Suppressor macrophage treated with lipopolysaccharide for 4 hours (primary cell): ENCODE measurements around the gene ULK4.
"Not testable (repeated sequence)": the region's sequence is repeated elsewhere in the genome, so short reads cannot be mapped to it uniquely, and the experiment has no call there.

Experiments
- DNase-seq: peaks from one replicate; pipeline ENCODE4 v3.0.0-alpha.2; 2020

ULK4 gene

DNA sequence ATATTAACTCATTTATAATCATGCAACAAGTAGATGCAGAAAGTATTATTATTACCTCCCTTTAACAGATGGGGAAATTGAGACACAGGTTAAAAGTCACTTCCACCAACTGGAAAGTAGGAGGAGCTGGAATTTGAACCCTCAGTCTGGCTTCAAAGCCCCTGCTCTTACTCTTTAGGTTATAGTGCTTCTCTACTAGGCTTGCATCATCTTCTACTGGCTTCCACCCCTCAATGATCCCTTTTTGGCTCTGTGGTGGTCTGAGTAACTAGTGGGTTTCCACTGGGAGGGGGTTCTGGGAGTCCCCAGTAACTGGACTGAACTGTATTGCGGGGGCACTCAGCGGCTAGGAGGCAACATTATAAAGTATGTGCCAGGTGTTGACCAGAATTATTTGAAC lies 671.6 kb downstream of the ULK4 start:
- DNase-seq = no peak

DNA sequence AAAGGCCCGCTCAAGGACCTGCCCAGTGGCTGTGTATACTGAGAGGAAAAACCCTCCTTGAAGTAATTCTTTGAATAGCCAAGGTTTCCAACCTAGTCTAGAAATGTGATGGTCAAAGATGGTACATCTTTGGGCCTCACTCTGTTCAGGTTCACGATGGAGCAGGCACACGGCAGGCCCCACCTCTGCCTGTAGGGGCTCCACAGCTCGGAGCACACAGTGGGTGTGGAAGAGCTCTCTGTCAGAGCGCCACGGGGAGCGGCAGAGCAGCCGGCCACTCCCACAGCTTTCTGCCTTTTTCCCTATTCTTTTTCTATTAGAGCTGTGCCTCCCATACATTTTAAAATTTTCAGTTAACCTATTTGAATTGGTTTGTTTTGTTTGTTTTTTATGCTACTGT lies 673.1 kb downstream of the ULK4 start:
- DNase-seq = no peak

DNA sequence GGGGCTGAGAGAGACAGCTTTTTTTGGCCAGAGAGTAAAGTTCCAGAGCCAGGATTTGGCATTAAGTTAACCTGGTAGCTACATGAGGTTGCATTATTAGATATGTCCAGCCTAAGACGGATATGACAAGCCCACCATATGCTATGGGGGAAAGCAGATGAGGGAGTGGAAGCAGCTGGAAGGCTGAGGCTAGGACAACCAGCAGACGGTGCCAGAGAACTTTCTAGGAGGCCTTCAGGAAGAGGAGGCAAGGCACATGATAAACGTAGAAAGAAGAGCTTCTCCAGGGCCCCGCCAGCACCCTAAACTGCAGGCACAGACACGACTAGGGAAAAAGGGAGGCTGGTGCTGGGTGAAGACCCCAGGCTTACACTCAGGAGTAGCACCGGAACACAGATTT lies 675.6 kb downstream of the ULK4 start:
- no peak for DNase-seq

DNA sequence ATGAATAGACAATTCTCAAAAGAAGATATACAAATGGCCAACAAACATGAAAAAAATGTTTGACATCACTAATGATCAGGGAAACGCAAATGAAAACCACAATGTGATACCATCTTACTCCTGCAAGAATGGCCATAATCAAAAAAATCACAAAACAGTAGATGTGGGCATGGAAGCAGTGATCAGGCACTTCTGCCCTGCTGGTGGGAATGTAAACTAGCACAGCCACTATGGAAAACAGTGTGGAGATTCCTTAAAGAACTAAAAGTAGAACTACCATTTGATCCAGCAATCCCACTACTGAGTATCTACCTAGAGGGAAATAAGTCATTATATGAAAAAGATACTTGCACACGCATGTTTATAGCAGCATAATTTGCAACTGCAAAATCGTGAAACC lies 677.0 kb downstream of the ULK4 start:
- DNase-seq = not testable (repeated sequence)

DNA sequence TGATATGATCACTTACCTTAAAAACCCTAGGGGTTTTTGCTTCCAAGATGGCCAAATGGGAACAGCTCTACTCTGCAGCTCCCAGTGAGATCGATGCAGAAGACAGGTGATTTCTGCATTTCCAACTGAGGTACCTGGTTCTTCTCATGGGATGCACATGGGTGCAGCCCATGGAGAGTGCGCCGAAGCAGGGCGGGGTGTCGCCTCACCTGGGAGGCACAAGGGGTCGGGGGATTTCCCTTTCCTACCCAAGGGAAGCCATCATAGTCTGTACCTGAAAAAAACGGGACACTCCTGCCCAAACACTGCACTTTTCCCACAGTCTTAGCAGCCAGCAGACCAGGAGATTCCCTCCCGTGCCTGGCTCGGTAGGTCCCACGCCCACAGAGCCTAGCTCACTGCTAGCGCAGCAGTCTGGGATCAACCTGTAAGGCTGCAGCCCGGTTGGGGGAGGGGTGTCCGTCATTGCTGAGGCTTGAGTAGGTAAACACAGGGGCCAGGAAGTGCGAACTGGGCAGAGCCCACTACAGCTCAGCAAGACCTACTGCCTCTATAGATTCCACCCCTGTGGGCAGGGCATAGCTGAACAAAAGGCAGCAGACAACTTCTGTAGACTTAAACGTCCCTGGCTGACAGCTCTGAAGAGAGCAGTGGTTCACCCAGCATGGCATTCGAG lies 684.0 kb downstream of the ULK4 start:
- DNase-seq = no peak

DNA sequence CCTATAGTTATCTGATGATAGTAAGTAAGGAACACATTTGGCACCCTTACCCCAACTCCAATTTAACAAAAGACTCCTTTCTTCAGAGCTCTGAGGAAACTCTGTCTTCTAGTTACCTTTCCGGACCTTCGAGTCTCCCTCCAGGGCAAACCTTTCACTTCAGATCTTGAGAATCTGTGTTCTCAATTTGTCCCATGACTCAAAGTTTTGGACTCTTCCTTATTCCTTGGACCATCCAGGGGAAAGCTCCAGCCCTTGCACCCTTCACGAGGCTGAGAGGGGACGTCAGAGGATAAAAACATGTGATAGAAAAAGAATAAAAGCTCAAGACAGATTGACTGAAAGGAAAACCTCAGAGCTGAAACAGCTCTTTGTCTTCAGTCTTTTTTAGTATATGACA lies 685.7 kb downstream of the ULK4 start:
- DNase-seq = no peak

DNA sequence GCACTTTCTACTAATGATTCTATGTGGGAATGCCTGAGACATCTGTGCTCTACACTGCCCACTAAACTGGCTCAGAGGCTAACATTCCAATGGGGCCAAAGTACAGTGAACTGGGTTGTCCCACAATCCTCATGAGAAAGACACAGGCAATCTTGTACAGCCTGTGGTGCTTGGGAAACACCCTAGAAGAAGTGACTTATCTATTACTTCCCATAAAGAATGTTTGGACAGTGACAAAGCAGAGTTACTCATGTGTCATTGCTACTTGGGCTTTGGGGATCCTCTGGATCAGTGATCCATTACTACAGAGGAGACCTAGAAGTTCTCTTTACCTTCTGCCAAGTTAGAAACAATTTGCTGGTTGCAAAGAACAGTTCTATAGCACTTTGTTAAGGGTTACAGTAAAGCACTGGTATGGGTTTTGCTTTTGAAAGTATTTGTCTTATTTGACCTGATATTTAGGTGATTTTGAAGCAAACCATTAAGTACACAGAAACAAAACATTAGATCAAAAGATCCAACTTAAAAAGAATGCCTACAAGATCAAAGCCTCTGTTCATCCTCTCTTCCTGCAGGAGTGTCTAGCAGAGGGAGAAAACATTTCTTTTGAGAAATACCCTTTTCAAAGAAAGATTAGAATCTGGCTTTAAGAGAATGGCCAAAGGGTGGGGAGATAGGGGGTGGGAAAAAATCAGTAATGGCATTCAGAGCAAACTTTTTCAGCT lies 686.8 kb downstream of the ULK4 start:
- DNase-seq = peak; percentile 10

DNA sequence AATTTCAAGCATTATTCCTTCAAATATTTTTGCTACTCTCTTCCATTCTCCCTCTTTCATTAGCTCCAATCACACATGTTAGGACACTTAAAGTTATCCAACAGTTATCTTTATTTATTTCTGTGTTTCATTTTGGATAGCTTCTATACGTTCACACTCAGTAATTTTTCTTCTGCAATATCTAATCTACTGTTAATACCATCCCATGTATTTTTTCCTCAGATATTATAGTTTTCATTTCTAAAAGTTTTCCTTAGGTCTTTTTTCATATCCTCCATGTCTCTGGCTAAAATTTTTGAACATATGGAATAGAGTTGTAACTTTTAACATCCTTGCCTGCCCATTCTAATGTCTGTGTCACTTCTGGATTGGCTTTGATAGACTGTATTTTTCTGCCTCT lies 689.2 kb downstream of the ULK4 start:
- DNase-seq = no peak

DNA sequence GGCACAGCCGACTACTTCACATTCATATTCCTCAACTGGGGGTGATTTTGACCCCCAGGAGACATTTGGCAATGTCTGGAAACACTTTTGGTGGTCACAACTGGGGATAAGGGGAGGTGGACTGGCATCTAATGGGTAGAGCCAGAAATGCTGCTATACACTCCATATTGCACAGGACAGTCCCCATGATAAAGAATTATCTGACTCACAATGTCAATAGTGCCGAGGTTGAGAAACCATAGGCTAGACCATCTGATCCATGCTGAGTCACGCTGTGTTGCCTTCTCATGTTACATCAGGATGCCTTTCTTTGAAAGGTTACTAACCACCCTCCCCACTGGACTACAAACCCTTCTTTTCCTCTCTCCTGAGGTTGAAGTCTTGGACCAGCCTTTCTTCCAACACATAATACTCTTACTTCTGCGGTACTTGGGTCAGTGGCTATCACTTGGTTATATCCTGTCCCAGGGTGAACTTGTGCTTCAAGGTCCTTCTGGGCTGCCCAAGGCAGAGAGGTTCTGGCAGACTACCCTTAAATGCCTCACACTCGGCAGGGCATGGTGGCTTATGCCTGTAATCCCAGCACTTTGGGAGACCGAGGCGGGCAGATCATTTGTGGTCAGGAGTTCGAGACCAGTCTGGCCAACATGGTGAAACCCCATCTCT lies 693.8 kb downstream of the ULK4 start:
- peak; percentile 62 for DNase-seq

DNA sequence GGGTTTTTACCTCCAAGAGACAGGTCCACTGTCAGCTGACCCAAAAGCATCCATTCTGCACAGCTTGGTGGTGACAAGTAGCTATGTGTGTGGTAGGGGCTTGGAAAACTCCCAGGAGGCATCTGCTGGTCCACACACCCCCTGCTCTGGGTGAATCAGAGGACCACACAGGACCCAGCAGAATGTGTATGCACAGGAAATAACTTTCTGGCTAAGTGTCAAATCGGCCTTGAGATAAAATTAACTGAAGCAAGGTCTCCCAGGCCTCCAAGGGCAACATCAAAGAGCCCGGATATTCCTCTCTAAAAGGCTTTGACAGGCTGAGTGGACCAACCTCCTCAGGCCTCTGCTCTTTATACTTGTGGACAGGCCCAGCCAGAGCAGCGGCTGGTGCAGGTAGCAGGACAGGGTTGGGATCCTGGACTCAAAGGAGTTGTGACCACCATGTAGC lies 696.1 kb downstream of the ULK4 start:
- DNase-seq = no peak

DNA sequence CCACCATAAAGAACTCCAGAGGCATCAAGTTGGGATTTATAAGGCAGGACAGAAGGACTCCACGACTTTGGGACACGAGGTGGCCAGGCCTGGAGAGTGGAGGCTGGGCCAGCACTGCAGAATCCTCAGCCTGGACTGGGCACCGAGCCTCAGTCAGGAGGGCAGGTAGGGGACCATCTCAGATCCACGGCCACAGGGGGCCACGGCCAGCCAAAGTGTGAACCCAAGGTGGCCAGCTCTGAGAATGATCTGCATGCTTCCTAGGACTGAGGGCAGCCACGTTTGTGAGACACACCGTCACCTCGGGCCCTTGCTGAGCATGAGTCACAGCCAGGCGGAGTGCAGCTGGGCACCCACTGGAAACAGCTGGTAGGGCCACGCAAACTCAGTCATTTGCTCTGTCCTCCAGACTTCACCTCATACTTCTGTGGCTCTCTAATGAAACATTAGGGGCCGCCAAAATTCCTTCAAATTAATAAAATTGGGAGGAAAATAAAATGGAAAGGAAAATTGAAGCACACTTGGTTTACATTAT lies 696.8 kb downstream of the ULK4 start:
- DNase-seq = no peak

DNA sequence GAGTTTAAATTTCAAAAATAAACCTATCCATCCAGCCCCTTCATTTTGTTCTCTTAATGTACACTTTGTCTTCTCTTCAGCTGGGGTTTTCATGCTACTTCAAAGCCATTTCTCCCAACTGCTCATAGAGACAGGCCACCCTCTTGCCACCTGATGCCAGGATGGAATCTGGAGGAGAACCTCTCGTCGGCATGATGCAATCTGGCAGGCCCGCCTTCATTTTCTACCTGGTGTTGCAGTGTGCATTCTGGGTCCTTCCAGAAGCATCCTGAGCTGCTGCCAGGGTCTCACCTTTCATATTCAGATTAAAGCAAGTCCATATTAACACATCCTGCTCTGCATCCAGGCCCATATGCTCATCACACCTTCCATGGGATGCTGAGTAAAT lies 701.8 kb downstream of the ULK4 start:
- DNase-seq = no peak

DNA sequence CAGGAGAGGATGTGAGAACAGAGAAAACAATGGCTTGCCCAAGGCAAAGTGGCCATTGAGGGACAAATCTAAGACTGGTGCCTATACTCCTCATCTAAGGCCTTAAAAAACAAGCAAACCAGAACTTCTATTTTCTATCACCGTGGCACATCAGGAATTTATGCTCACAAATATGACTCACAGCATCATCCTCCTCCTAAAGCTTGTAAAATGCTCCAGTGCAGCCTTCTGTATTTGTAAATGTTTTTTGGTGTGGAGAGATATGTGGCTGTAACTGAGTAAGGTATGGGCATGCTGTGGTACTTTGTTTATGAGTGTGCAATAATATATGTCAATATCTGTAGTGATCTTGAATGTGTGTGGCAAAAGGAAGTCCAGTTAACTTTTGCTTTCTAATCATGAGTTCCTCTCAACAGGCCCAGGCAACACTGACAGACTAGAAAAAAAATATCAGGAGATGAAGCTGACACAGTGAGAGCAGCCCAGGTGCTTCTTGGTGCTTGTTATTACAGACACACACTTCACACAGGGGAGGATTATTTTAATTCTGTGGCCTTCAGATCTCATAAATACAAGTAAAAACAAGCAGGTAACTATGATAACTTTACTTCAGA lies 702.3 kb downstream of the ULK4 start:
- no peak for DNase-seq

DNA sequence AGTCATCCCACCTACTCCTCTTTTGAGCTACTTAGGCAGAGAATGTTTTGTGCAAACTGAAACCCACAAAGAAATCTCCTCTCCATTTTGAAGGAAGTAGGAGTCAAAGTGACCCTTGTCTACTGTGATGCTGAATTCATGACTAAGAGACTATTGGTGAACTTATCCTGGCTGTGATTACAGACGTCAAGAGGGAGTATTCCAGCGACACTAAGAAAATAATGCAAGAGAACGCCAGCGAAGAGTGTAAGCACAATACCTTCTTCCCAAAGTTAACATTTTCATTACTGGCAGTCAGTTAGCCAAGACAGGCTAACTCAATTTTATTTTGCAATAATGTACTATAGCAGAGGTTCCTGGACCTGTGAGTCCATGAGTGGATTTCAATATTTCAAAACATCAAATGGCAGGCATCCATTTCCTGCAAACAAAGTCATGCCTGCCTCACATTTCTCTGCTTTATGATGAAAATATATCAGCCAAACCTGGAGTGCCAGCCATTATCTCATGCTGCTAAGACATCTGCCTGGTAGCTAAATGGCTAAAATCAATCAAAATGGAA lies 703.6 kb downstream of the ULK4 start:
- DNase-seq = no peak

DNA sequence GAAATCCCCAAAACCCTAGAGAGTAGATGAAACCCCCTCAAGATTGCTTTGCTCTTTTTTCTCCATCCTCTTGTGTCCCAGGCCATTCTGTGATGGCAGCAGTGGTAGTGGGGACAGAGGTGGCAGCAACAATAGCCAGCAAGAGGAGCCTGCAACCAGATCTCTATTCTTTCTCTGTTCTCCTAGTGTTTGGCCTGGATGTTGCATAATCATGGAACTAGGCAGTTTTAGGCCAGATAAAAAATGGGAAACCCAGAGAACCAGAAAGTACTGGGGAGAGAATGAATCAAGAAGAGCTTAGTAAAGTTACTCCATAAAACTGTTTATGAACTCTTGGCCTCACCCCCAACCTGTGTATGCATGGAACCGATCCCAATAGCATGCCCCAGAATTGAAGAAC lies 710.3 kb downstream of the ULK4 start:
- no peak for DNase-seq

DNA sequence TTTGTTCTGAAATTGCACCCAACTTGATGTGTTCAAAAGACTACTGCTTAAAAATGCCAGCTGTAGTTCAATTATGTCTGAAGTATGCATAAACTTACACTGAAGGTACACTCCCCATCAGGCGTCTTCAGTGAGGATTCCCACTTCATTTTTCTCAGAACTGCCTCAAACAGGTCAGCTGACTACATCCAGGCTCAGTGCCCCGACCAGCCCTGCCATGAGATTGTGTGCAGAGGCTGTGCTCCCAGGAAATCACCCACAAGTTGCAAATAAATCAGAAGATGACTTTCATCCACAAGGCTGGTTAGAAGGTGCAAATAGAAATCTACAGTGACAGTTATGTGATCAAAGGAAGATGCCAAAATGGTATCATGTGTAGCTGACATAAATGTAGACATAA lies 711.1 kb downstream of the ULK4 start:
- no peak for DNase-seq

DNA sequence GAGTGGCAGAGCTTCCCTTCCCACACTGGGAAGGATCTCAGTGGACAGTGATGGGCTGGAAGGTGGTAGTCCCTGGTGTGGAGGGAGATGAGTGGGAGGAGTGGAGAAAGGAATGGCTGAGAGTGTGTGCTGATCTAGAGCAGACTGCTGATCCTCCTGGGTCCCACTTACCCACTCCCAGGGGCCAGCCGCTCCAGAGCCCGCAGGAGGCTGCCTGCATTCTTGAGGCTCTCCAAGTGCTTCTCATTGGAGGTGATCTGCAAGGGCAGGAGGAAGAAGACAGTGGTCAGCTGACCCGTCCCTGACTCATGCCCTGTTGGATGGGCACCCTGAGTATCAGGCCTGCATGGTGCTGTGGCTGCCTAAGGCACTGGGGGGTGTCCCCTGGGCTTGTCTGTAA lies 712.6 kb downstream of the ULK4 start:
- DNase-seq = no peak

DNA sequence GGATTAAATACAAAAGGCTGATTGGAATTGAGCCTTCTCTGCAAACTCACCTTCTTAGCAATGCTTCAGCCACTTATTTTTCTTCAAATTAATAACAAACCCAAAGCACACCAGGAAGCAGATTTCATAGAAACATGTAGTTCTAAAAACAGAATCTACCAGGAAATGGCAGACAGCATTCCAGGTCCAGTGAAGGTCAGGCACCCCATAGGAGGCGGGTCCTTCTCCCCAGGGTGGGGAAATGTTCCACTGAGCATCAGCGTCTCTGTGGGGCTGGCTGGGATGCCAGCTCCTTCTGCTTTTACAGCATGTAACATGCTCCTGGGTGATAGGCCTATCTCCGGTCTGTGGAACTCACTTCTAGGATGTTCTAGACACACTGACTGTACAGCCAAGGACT lies 713.4 kb downstream of the ULK4 start:
- no peak for DNase-seq

DNA sequence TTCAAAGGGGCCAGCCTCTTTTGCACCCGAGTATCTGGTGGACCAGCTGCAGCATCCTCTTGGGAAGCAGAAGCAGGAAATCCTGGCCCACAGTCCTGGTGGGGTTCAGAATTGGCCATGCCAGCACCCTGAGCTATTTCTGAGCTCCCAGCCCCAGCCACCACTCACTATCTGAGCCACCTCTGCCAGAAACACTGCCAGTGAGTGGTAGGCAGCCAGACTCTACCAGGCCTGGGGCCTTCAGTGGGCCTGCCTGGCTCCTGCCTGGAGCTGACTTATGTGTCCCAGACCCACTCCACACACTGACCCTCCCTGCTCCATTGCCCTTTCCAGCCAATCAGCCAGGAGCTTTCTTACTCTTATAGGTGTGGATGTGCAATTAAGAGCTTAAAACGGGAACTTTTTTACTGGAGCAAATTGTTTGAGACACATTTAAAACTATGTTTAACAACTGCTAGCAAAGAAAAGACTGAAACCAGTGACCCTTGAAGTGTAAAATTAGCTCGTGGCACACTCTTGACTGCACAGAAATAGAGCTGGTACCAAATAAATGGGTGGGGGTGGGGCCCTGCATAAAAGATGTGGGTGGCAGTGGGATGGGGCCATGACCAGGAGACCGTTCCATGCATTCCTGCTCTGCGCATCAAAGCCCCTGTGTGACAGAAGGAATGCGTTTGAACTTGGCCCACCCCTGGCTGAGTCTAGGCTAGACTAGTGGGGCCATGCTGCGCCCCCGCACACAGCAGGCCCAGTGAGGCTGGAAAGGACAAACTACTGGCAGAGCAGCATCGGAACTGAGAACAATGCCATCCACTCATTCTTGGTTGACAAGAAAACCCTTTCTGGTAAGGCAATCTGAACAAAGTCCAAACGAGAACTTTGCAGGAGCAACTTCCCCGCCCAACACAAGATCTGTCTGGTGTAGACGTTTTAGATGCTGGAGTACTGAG lies 714.6 kb downstream of the ULK4 start:
- no peak for DNase-seq

DNA sequence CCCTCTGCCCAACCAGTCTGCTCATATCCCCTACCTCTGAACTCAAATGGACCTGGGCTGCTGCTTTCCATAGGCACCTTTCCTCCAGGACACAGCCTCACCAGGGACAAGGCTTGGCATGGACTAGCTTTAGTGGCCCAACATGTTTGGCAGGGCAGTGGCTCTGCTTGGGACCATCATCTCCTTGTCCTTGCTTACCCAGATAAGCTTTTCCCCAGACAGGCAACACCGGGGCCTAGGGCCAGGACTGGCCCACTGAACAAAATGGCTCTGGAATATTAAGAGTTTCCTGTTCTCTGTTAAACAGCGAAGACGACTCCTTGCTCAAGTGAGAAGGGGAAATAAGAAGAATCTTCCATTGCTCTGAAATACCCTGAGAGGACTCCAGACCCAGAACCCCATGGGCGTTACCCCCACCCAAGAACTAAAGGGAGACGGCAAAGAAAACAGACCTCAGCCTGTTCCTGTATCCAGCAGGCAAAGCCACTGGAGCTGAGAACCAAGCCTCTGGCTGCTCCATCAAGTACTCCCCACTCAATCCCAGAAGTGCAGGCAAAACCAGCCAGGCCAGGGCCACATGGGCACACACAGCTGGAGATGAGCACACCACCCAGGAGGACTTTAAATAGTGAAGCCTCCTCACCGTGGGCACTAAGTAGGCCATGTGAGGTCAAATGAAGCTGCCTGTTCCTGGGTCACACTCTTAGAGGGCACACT lies 717.1 kb downstream of the ULK4 start:
- DNase-seq = no peak

DNA sequence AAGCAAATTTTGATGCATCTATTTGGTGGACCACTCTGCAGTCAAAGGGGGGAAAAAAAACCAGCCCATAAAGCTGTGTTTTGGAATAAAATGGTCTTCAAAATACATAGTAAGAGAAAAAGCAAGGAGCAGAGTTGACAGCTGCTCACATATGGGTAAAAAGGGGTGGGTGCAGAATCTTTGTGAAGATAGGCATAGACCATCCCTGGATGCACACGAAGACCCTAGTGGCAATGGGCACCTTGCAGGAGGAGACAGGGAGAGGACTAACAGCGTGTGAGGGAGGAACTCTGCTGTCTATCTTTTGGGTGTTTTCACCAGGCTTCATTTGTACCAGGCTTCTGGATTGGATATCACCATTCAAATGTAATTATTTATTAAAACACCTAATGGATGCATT lies 718.7 kb downstream of the ULK4 start:
- no peak for DNase-seq
